Limb (tissue), 2 donors: ENCODE data around the gene PRG2.
A peak's percentile ranks its signal among the peaks of the same experiment; 100 is the strongest.
"Not testable (repeated sequence)": the region's sequence is repeated elsewhere in the genome, so short reads cannot be mapped to it uniquely, and the experiment has no call there.

Experiments
- DNase-seq, 2 donors: peaks; one replicate each; pipeline ENCODE4 v3.0.0-alpha.2; 2016; ENCODE audit errors: extremely low spot score in 2 of 2

The PRG2 gene

GRCh38 chr11:57348636-57349313 lies 41.7 kb downstream of the PRG2 start:
- no peak for DNase-seq

- DNase-seq, result no peak
Measured at GRCh38 chr11:57348052-57348451, 42.4 kb downstream of the PRG2 start.

- DNase-seq, result no peak
Measured at GRCh38 chr11:57347336-57347735, 43.1 kb downstream of the PRG2 start.

GRCh38 chr11:57345555-57346211 lies 44.8 kb downstream of the PRG2 start:
- peak; percentile 76 to 79 for DNase-seq

GRCh38 chr11:57344826-57345225 lies 45.6 kb downstream of the PRG2 start:
- no peak for DNase-seq

- DNase-seq, result no peak
Measured at GRCh38 chr11:57343825-57344224, 46.6 kb downstream of the PRG2 start.

GRCh38 chr11:57342702-57343101 lies 47.7 kb downstream of the PRG2 start:
- DNase-seq, result no peak

GRCh38 chr11:57341250-57341808 lies 49.1 kb downstream of the PRG2 start:
- no peak for DNase-seq

GRCh38 chr11:57340039-57340615 lies 50.3 kb downstream of the PRG2 start:
- DNase-seq, result peak in 1 of 2 donors; percentile 71

- no peak for DNase-seq
Measured at GRCh38 chr11:57339328-57339727, 51.1 kb downstream of the PRG2 start.

- peak in 1 of 2 donors; percentile 71 for DNase-seq
Measured at GRCh38 chr11:57338142-57338541, 52.3 kb downstream of the PRG2 start, which contains the start of gene P2RX3. Gene P2RX3, plus strand, starts transcription at chr11:57338352. Its CDS starts 199 bp downstream, at chr11:57338551.

GRCh38 chr11:57336856-57337255 lies 53.6 kb downstream of the PRG2 start:
- DNase-seq, result not testable (repeated sequence)
